ENCODE measurements around the gene CHST6.
"Not testable (repeated sequence)": the region's sequence is repeated elsewhere in the genome, so short reads cannot be mapped to it uniquely, and the experiment has no call there.

CHST6 gene

DNA sequence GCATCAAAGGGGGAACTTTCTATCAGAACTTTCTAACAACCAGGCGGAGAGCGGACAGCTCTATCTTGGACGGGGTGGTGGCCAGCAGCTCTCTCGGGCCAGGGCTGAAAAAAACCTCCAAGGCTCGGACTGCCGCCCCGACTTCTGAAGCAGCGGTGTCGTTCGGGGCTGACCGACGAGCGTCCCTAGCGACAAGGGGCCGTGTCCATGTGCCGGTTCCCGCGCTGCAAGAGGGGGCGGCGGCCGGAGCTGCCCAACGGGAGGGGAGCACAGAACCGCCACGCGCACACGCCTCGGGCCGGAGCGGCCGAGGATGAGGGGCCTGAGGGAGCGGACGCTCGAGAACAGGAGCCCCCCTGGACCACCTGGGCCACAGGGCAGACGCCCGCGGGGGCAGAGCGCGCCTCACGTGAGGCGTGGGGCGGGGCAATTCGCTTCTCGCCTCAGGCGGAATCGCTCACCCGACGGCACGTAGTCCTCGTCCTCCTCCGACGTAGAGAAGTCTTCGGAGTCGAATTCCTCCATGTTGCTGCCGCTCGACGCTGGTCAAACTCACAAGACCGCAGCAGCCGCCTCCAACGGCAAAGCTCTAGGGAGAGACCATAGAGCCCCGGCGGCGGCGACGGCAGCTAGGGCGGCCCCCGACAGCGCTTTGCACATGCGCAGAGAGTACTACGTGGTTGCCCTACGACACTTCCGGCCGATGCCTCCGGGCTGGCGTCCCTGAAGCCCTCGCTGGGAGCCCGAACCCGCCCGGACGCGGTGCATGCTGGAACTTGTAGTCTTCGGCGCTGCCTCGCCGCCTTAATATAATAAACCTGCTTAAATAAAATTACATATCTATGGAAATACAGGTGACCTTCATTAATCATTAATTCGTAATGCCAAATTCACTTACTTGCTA is 62.2 kb downstream of the CHST6 start, which contains the start of gene CFDP1:
TSS of gene CFDP1 (minus strand) at position 676 of the 904 bp plus-strand sequence. CDS start at position 525, 151 bp downstream.
- peak; percentile 95 to 96 for DNase-seq

DNA sequence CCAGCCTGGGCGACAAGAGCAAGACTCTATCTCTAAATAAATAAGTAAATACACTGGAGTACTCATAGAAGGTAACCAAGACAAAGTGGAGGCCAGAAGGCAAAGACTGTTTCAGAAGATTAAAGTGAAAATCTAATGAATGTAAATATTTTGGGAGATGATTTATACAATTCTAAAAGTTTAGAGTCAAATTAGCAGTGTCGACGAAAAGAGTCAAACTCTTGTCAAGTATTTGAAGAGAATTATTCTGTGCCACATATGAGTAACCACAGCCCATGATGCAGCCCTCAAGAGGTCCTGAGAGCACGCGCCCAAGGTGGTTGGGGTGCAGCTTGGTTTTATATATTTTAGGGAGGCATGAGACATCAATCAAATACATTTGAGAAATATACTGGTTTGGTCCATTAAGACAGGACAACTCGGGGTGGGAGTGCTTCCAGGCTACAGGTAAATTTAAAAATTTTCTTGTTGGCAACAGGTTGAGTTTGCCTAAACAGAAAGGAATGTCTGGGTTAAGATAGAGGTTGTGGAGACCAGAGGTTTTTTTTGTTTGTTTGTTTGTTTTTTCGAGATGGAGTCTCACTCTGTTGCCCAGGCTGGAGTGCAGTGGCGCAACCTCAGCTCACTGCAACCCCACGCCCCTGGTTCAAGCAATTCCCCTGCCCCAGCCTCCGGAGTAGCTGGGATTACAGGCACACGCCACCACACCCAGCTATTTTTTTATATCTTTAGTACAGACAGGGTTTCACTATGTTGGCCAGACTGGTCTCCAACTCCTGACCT is 65.4 kb downstream of the CHST6 start:
- no peak for DNase-seq

DNA sequence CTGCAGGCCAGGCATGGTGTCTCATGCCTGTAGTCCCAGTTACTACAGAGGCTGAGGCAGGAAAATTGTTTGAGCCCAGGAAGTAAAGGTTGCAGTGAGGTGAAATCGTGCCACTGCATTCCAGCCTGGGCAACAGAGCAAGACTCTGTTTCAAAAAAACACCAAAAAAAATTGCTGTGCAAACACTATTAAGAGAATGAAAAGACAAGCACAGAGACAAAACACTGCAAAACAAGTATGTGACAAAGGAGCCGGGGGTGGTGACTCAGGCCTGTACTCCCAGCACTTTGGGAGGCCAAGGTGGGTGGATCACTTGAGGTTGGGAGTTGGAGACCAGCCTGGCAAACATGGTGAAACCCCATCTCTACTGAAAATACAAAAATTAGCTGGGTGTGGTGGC is 68.7 kb downstream of the CHST6 start:
- DNase-seq: peak in 1 of 2 donors; percentile 10

GRCh38 chr16:75424105-75424762 is 71.0 kb downstream of the CHST6 start:
- not testable (repeated sequence) for DNase-seq

- DNase-seq: no peak
These were observed 71.5 kb downstream of the CHST6 start for GRCh38 chr16:75423723-75424104.
